Activated CD8-positive, alpha-beta T cell treated with anti-CD3 and anti-CD28 coated beads, Interleukin-2, amount 10 ng/mL, durations not matched to agents 7 days and 5 days (primary cell): ENCODE results near the gene CPLX4. TPM values are rescaled to one million over a fixed set of nuclear protein-coding genes. Genes with fewer than 3 reads are reported as not detected.

Experiments used
- ATAC-seq: fragments of 150-1000 bp; cut with Tn5 transposase; one replicate; pipeline ENCODE4 v1.10.0; 2021; ENCODE audit warnings: moderate library complexity
- CTCF ChIA-PET: fragments of 350-600 bp; sonication (Branson Sonifier 250); formaldehyde crosslinking; loops from one replicate; lab custom pipeline; 2021; ENCODE audit warnings: antibody characterized with exemption; lab: Charles Lee
- POLR2A ChIA-PET: fragments of 350-600 bp; sonication (Branson Sonifier 250); formaldehyde crosslinking; loops from one replicate; lab custom pipeline; 2021; ENCODE audit warnings: antibody characterized with exemption; lab: Charles Lee
- DNase-seq: peaks from one replicate; pipeline ENCODE4 v3.0.0-alpha.2; 2020
- H3K27ac Mint-ChIP-seq: one replicate; pipeline ENCODE4 v1.8.0; 2021; ENCODE audit warnings: mild to moderate bottlenecking, mixed read lengths
- H3K27me3 Mint-ChIP-seq: one replicate; pipeline ENCODE4 v1.8.0; 2021; ENCODE audit warnings: low read depth, mixed read lengths
- H3K36me3 Mint-ChIP-seq: one replicate; pipeline ENCODE4 v1.8.0; 2021; ENCODE audit warnings: low read depth, mixed read lengths
- H3K4me1 Mint-ChIP-seq: one replicate; pipeline ENCODE4 v1.8.0; 2021; ENCODE audit warnings: low read depth, mixed read lengths
- H3K4me3 Mint-ChIP-seq: one replicate; pipeline ENCODE4 v1.8.0; 2021; ENCODE audit warnings: mild to moderate bottlenecking, mixed read lengths
- H3K9me3 Mint-ChIP-seq: one replicate; pipeline ENCODE4 v1.8.0; 2022; ENCODE audit warnings: mixed read lengths; ENCODE audit not compliant: insufficient read depth
- total RNA-seq, 2 experiments: library from RNA; stranded (reverse); gene quantifications; one replicate each; pipeline ENCODE4 v1.2.3, GENCODE V29; 2021

Gene CPLX4
- total RNA-seq, 2 experiments from 2014 or later = not detected

- ChIA-PET CTCF (no interaction called here), POLR2A (no interaction called here)
- H3K27ac Mint-ChIP-seq = no peak overlapping the region
- DNase-seq = no peak
- no peak overlapping the region for H3K4me3 Mint-ChIP-seq
- H3K9me3 Mint-ChIP-seq = peaks cover 11% of the 10 kb centered on the region
- H3K36me3 Mint-ChIP-seq = peaks cover 82% of the 10 kb centered on the region
- H3K4me1 Mint-ChIP-seq = peaks cover 24% of the 10 kb centered on the region
- no peaks in the 10 kb centered on the region for H3K27me3 Mint-ChIP-seq
- no peak for ATAC-seq
Measured at GRCh38 chr18:59343926-59344325, 25.5 kb upstream of the CPLX4 start.

GRCh38 chr18:59340817-59341216 is 22.4 kb upstream of the CPLX4 start:
- ATAC-seq (no peak), DNase-seq (no peak)
- POLR2A ChIA-PET = no interaction called here
- peaks cover 24% of the 10 kb centered on the region for H3K4me1 Mint-ChIP-seq
- peaks cover 9% of the 10 kb centered on the region for H3K9me3 Mint-ChIP-seq
- no peak overlapping the region for H3K4me3 Mint-ChIP-seq
- H3K27me3 Mint-ChIP-seq = no peaks in the 10 kb centered on the region
- H3K36me3 Mint-ChIP-seq = peaks cover 87% of the 10 kb centered on the region
- CTCF ChIA-PET = no interaction called here
- H3K27ac Mint-ChIP-seq = no peak overlapping the region

GRCh38 chr18:59340312-59340711 is 21.9 kb upstream of the CPLX4 start:
- Mint-ChIP-seq H3K27me3 (no peaks in the 10 kb centered on the region), H3K4me1 (peaks cover 24% of the 10 kb centered on the region), H3K36me3 (peaks cover 87% of the 10 kb centered on the region), H3K27ac (no peak overlapping the region), H3K9me3 (peaks cover 6% of the 10 kb centered on the region), H3K4me3 (no peak overlapping the region)
- ChIA-PET CTCF (no interaction called here), POLR2A (no interaction called here)
- DNase-seq = no peak
- no peak for ATAC-seq

GRCh38 chr18:59332986-59333385 is 14.5 kb upstream of the CPLX4 start:
- ChIA-PET CTCF (interaction anchor here (1.6 to 3.9 kb wide), 2 partner anchors 23 to 69 kb away, joined by 5 to 12 read pairs; no protein-coding TSS in a partner anchor), POLR2A (no interaction called here)
- Mint-ChIP-seq H3K36me3 (peaks cover 52% of the 10 kb centered on the region), H3K27ac (no peak overlapping the region), H3K4me1 (no peaks in the 10 kb centered on the region), H3K9me3 (no peaks in the 10 kb centered on the region), H3K27me3 (no peaks in the 10 kb centered on the region), H3K4me3 (no peak overlapping the region)
- ATAC-seq = no peak
- no peak for DNase-seq

- Mint-ChIP-seq H3K9me3 (no peaks in the 10 kb centered on the region), H3K4me3 (no peak overlapping the region), H3K4me1 (no peaks in the 10 kb centered on the region), H3K27ac (no peak overlapping the region), H3K36me3 (peaks cover 47% of the 10 kb centered on the region), H3K27me3 (no peaks in the 10 kb centered on the region)
- ChIA-PET CTCF (interaction anchor here (1.8 kb wide), 1 partner anchor 21 kb away, joined by 3 read pairs; no protein-coding TSS in a partner anchor), POLR2A (no interaction called here)
- ATAC-seq (no peak), DNase-seq (no peak)
Measured at GRCh38 chr18:59328683-59329082, 10.2 kb upstream of the CPLX4 start.

- POLR2A ChIA-PET = no interaction called here
Measured at GRCh38 chr18:59325965-59326364, 7.5 kb upstream of the CPLX4 start.

GRCh38 chr18:59324623-59324971 is 6.1 kb upstream of the CPLX4 start:
- H3K27me3 Mint-ChIP-seq = peaks cover 10% of the 10 kb centered on the region
- peaks cover 34% of the 10 kb centered on the region for H3K36me3 Mint-ChIP-seq
- H3K9me3 Mint-ChIP-seq = no peaks in the 10 kb centered on the region
- no peaks in the 10 kb centered on the region for H3K4me1 Mint-ChIP-seq
- POLR2A ChIA-PET = interaction anchor here (0.6 kb wide), 1 partner anchor 31 kb away, joined by 3 read pairs; no protein-coding TSS in a partner anchor
- no peak for DNase-seq
- no peak overlapping the region for H3K27ac Mint-ChIP-seq
- CTCF ChIA-PET = no interaction called here
- no peak for ATAC-seq
- H3K4me3 Mint-ChIP-seq = no peak overlapping the region

More at GRCh38 chr18:59325965-59326364, 7.5 kb upstream of the CPLX4 start:
- no peak for ATAC-seq
- CTCF ChIA-PET = interaction anchor here (0.6 kb wide), 1 partner anchor 1742 kb away, joined by 3 read pairs; no protein-coding TSS in a partner anchor
- no peak for DNase-seq
- Mint-ChIP-seq H3K4me3 (no peak overlapping the region), H3K36me3 (peaks cover 34% of the 10 kb centered on the region), H3K9me3 (no peaks in the 10 kb centered on the region), H3K27ac (no peak overlapping the region), H3K4me1 (no peaks in the 10 kb centered on the region), H3K27me3 (peaks cover 2% of the 10 kb centered on the region)

- peaks cover 11% of the 10 kb centered on the region for H3K27me3 Mint-ChIP-seq
- ChIA-PET POLR2A (no interaction called here), CTCF (no interaction called here)
- peaks cover 29% of the 10 kb centered on the region for H3K36me3 Mint-ChIP-seq
- DNase-seq (no peak), ATAC-seq (no peak)
- no peaks in the 10 kb centered on the region for H3K9me3 Mint-ChIP-seq
- no peak overlapping the region for H3K27ac Mint-ChIP-seq
- no peak overlapping the region for H3K4me3 Mint-ChIP-seq
- no peaks in the 10 kb centered on the region for H3K4me1 Mint-ChIP-seq
Measured at GRCh38 chr18:59323931-59324622, 5.6 kb upstream of the CPLX4 start.

GRCh38 chr18:59311631-59312030 is 6.8 kb downstream of the CPLX4 start:
- no peaks in the 10 kb centered on the region for H3K9me3 Mint-ChIP-seq
- H3K27ac Mint-ChIP-seq = no peak overlapping the region
- H3K4me3 Mint-ChIP-seq = no peak overlapping the region
- H3K27me3 Mint-ChIP-seq = peaks cover 41% of the 10 kb centered on the region
- DNase-seq (no peak), ATAC-seq (no peak)
- CTCF ChIA-PET = interaction anchor here (0.7 to 5.3 kb wide), 3 partner anchors 31 to 91 kb away, joined by 3 to 113 read pairs (median 4); no protein-coding TSS in a partner anchor
- H3K36me3 Mint-ChIP-seq = no peaks in the 10 kb centered on the region
- POLR2A ChIA-PET = no interaction called here
- no peaks in the 10 kb centered on the region for H3K4me1 Mint-ChIP-seq

GRCh38 chr18:59308938-59309260 is 9.6 kb downstream of the CPLX4 start:
- Mint-ChIP-seq H3K27me3 (peaks cover 48% of the 10 kb centered on the region), H3K27ac (no peak overlapping the region), H3K9me3 (no peaks in the 10 kb centered on the region), H3K36me3 (no peaks in the 10 kb centered on the region), H3K4me3 (peak overlapping the region; percentile 52), H3K4me1 (no peaks in the 10 kb centered on the region)
- no peak for ATAC-seq
- DNase-seq = no peak
- ChIA-PET POLR2A (no interaction called here), CTCF (interaction anchor here (0.6 to 5.3 kb wide), 13 partner anchors 8 to 150 kb away, joined by 3 to 113 read pairs (median 5); partner anchors contain the start of gene CPLX4)

- CTCF ChIA-PET = interaction anchor here (0.6 to 5.3 kb wide), 23 partner anchors 8 to 515 kb away, joined by 3 to 113 read pairs (median 4); partner anchors contain the start of gene CPLX4
- no peak overlapping the region for H3K27ac Mint-ChIP-seq
- POLR2A ChIA-PET = no interaction called here
- ATAC-seq (peak; percentile 95), DNase-seq (peak; percentile 73)
- no peaks in the 10 kb centered on the region for H3K4me1 Mint-ChIP-seq
- peak overlapping the region; percentile 52 for H3K4me3 Mint-ChIP-seq
- no peaks in the 10 kb centered on the region for H3K36me3 Mint-ChIP-seq
- no peaks in the 10 kb centered on the region for H3K9me3 Mint-ChIP-seq
- H3K27me3 Mint-ChIP-seq = peaks cover 47% of the 10 kb centered on the region
Measured at GRCh38 chr18:59308248-59308937, 10.1 kb downstream of the CPLX4 start.

GRCh38 chr18:59306640-59307039 is 11.8 kb downstream of the CPLX4 start:
- H3K4me3 Mint-ChIP-seq = no peak overlapping the region
- ATAC-seq (no peak), DNase-seq (no peak)
- ChIA-PET CTCF (no interaction called here), POLR2A (no interaction called here)
- H3K36me3 Mint-ChIP-seq = no peaks in the 10 kb centered on the region
- no peaks in the 10 kb centered on the region for H3K9me3 Mint-ChIP-seq
- no peaks in the 10 kb centered on the region for H3K4me1 Mint-ChIP-seq
- H3K27ac Mint-ChIP-seq = no peak overlapping the region
- H3K27me3 Mint-ChIP-seq = peaks cover 37% of the 10 kb centered on the region
